Epithelial cell of proximal tubule (primary cell): ENCODE data around the gene PTPRT. TPM values are rescaled to one million over a fixed set of nuclear protein-coding genes. Genes with fewer than 3 reads are reported as not detected.

Source experiments
- DNase-seq: peaks from one replicate; pipeline ENCODE4 v3.0.0-alpha.2; 2011; ENCODE audit warnings: low read depth
- H3K4me3 ChIP-seq: 2 replicates; pipeline ENCODE4 v1.5.1; 2011; ENCODE audit warnings: low read depth, mild to moderate bottlenecking, low read length
- total RNA-seq: library from RNA; depleted of rRNA; stranded (reverse); fragments of >200 nt; gene quantifications from 2 replicates; pipeline ENCODE4 v1.2.3, GENCODE V29; 2015
- TF ChIP-seq, protein P1 (sequence below): conservative IDR thresholded peaks from 2 replicates; pipeline ENCODE4 v1.5.1; 2012; ENCODE audit warnings: low read depth, mild to moderate bottlenecking, low read length

PTPRT gene
- total RNA-seq, 1 donor from 2014 or later = not detected

DNA sequence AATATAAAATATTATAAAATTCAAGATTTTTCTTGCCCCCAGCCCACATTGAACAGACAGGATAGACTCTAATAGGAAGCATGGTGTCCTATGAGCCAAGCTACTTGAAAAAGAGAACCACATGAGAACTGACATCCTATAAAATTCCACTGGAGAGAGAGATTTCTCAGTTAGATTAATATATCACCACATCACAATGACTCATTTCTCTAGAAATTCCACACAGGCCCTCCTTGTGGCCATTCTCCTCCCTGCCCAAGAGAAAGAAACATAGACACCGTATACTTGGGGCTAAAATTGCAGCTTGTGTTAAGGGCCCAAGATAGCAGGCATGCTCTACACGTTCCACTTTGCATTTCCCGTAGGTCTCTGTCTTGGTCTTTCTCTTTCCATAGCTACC lies 481.4 kb downstream of the PTPRT start:
- DNase-seq = no peak
- TF ChIP-seq, protein P1, sequence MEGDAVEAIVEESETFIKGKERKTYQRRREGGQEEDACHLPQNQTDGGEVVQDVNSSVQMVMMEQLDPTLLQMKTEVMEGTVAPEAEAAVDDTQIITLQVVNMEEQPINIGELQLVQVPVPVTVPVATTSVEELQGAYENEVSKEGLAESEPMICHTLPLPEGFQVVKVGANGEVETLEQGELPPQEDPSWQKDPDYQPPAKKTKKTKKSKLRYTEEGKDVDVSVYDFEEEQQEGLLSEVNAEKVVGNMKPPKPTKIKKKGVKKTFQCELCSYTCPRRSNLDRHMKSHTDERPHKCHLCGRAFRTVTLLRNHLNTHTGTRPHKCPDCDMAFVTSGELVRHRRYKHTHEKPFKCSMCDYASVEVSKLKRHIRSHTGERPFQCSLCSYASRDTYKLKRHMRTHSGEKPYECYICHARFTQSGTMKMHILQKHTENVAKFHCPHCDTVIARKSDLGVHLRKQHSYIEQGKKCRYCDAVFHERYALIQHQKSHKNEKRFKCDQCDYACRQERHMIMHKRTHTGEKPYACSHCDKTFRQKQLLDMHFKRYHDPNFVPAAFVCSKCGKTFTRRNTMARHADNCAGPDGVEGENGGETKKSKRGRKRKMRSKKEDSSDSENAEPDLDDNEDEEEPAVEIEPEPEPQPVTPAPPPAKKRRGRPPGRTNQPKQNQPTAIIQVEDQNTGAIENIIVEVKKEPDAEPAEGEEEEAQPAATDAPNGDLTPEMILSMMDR = peak; percentile 13
- no peak overlapping the region for H3K4me3 ChIP-seq

DNA sequence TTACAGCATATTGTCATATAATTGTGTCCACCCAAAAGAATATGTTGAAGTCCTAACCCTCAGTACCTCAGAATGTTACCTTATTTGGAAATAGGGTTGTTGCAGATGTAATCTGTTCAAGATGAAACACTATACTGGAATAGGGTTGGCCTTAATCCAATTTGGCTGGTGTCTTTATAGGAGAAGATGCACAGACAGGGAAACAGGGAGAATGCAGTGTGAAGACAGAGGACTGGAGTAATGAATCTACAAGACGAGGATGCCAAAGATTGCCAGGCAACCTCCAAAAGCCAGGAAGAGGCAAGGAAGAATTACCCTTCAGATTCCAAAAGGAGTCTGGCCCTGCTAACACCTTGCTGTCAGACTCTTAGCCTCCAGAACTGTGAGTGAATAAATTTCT lies 482.9 kb downstream of the PTPRT start:
- no peak overlapping the region for H3K4me3 ChIP-seq
- TF ChIP-seq, protein P1 = no peak
- DNase-seq = no peak

DNA sequence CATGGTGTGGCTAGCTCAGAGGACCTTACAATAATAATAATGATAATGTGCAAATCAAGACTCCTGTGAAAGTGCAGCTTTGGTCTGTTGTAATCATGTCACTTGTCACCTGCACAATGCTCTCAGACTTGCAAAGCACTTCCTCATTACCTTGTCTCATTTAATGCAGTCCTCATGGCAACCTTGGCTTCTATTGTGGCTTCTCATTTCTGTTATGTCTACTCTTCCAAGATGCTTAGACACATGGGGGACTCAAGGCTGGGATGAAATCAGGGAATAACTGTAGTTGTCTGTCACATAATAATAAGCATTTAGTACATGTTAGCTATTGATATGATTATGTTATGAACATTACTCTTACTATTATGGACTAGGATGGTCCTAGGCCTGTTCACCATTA lies 484.2 kb downstream of the PTPRT start:
- TF ChIP-seq, protein P1 = no peak
- no peak overlapping the region for H3K4me3 ChIP-seq
- no peak for DNase-seq

DNA sequence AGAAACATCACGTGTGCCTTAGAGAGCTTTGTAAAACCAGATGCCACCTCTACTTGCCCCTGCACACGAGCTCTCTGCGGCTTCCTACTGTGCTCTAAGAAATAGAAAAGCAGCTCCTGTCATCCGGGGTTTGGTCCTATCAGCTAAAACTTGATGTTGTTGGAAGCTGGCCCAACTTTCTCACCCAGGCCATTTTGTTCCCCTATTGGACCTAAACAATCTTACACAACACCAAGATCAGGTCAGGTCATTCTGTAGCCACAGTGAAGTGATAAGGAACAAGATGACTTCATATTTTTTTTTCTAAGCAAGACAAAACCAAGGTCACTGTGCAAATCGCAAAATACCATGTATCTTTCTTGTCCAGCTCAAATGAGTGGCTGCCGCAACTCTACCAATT lies 486.0 kb downstream of the PTPRT start:
- TF ChIP-seq, protein P1 = no peak
- no peak overlapping the region for H3K4me3 ChIP-seq
- DNase-seq = no peak

DNA sequence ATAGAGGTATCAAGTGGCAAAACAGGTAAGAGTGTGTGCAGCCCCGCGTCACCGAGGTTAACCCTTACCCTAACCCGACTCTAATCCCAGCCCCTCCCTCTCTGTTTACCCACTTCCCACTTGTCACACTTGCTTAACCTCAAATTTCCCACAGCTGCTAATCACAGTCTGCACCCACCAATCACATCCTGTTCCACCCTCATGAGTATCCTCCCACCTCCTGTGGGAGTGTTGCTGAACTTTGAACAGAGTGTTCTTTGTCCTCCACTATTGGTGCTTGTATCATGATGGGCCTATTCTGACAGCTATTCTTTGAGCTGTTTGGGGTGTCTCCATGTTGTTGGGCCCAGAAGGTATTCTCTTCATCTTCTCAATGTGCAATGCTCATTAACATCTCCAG lies 487.8 kb downstream of the PTPRT start:
- no peak for DNase-seq
- no peak overlapping the region for H3K4me3 ChIP-seq
- TF ChIP-seq, protein P1 = no peak

DNA sequence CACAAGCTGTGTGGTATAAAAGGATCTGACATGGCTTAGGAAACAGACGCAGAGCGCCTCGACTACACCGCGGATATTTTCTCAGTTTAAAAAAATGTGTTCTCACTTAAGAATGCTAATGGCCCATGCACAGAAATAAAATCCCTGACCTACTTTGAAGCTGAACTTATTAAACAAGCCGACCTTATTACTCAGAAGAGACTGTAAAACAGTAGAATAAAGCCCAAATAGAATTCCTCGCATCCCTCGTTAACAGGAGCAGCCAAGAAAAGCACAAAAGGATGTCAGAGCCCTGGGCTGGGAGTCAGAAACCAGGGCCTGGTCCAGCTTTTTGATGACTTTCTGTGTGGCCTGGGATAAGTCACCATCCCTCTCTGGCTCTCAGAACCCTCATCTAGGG lies 489.3 kb downstream of the PTPRT start:
- DNase-seq = no peak
- no peak overlapping the region for H3K4me3 ChIP-seq
- TF ChIP-seq, protein P1 = no peak

DNA sequence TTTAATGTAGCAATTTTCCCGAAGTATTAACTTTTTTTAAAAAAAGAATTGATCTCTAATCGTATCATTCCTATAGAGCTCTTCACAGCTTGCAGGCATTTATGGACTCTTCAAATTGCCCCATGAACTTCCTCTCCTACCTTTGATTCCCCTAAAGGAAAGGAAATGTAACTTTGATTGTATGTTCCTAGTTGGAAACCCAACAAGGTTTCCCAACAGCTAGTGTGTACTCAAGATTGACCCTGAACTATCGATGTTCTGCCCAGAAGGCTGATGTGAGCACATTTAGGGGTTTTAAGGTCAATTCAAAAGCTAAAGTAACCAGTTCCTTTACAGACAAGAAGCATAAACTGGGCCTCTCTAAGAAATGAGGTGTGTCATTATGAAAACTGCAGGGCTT lies 491.7 kb downstream of the PTPRT start:
- no peak overlapping the region for H3K4me3 ChIP-seq
- TF ChIP-seq, protein P1 = no peak

More for the DNA sequence above, 491.7 kb downstream of the PTPRT start:
- DNase-seq = no peak
